Gastrocnemius medialis (tissue), 4 donors: ENCODE results near the gene CASP8. TPM values are rescaled to one million over a fixed set of nuclear protein-coding genes. Genes with fewer than 3 reads are reported as not detected.

ENCODE experiments used
- ATAC-seq, 2 donors: fragments of 150-250 bp; one replicate each; pipeline ENCODE4 v1.9.1; 2016
- DNase-seq, 2 donors: peaks; one replicate each; pipeline ENCODE4 v3.0.0-alpha.2; 2019
- H3K27ac ChIP-seq, 4 donors: fragments of 200-600 bp; sonication (generic); 1 replicate in 1 of 4; 2 replicates in 3 of 4; pipeline ENCODE4 v1.5.1; 2016 to 2018; ENCODE audit warnings: mild to moderate bottlenecking in 2 of 4, moderate library complexity in 1 of 4
- H3K27me3 ChIP-seq, 3 donors: fragments of 200-600 bp; sonication (generic) in 2 of 3; 1 replicate in 1 of 3; 2 replicates in 2 of 3; pipeline versions ENCODE4 v1.5.1 to v1.6.0; 2016 to 2019; ENCODE audit warnings: mild to moderate bottlenecking in 1 of 3, moderate library complexity in 1 of 3
- H3K36me3 ChIP-seq, 2 donors: fragments of 200-600 bp; sonication (generic) in 1 of 2; one replicate each; pipeline ENCODE4 v1.5.1; 2017 to 2018
- H3K4me1 ChIP-seq, 2 donors: fragments of 200-600 bp; sonication (generic) in 1 of 2; one replicate each; pipeline ENCODE4 v1.5.1; 2016 to 2017; ENCODE audit warnings: mild to moderate bottlenecking in 2 of 2
- H3K4me3 ChIP-seq, 4 donors: fragments of 200-600 bp; sonication (generic) in 3 of 4; 1 replicate in 1 of 4; 2 replicates in 3 of 4; pipeline ENCODE4 v1.5.1; 2016 to 2019; ENCODE audit warnings: mild to moderate bottlenecking in 2 of 4
- H3K9me3 ChIP-seq, 3 donors: fragments of 200-600 bp; sonication (generic) in 2 of 3; 1 replicate in 1 of 3; 2 replicates in 2 of 3; pipeline ENCODE4 v1.5.1; 2016 to 2019
- CTCF ChIP-seq, 5 experiments: fragments of 450-650 bp in 3 of 5; fragments of 200-600 bp in 2 of 5; sonication (generic) in 2 of 5; IDR thresholded peaks in 4 of 5; conservative IDR thresholded peaks in 1 of 5; 1 replicate in 4 of 5; 2 replicates in 1 of 5; pipeline ENCODE4 v1.5.1; 2016 to 2019; ENCODE audit warnings: antibody characterized with exemption in 5 of 5, mild to moderate bottlenecking in 3 of 5, moderate library complexity in 3 of 5
- POLR2A ChIP-seq, 2 donors: fragments of 450-650 bp; IDR thresholded peaks; one replicate each; pipeline ENCODE4 v1.6.1; 2017; ENCODE audit warnings: antibody characterized with exemption in 2 of 2, mild to moderate bottlenecking in 2 of 2, moderate library complexity in 2 of 2
- in situ Hi-C, 4 donors: fragments of 200-750 bp; cut with MboI; loops; one replicate each; pipeline versions ENCODE4 v1.15.0 to v1.8.0; 2017; ENCODE audit warnings: low sequenced_read_pairs in 4 of 4
- intact Hi-C: fragments of 100-400 bp; cut with DNase I; formaldehyde crosslinking; loops from one replicate; pipeline ENCODE4 v1.15.1; 2023; ENCODE audit warnings: low total_unique reads
- total RNA-seq, 4 donors: library from RNA; depleted of rRNA; stranded (reverse); fragments of >200 nt; gene quantifications; one replicate each; pipeline versions ENCODE4 v1.1.0 to v1.2.3, GENCODE V29; 2016

Gene CASP8
- total RNA-seq, 4 donors from 2014 or later, result 2.3 to 3.5 (median 2.9) TPM

DNA sequence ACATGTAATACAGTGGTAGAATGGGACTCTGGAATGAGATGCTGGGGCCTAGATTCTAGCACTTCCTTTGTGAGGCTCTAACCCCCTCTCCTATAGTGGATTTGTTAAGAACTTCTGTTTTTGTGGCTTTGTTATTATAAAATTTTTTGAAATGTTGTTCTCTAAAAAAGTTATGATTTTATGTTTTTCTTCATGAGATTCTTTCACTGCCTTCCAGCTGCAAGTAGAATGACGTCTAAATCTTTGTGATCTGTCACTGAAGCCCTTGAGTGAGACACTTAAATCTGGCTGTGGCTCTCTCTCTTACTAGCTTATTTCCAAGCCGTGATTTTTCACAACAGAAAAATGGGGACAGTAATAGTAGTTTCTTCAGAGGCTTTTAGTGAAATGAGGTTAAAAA, 1.6 kb downstream of the CASP8 start:
- Histone ChIP-seq H3K27me3 (no peaks in the 10 kb centered on the region), H3K36me3 (no peaks in the 10 kb centered on the region), H3K27ac (no peak overlapping the region), H3K4me3 (no peak overlapping the region), H3K9me3 (no peaks in the 10 kb centered on the region), H3K4me1 (peaks cover 7 to 15% of the 10 kb centered on the region in 2 donors)
- DNase-seq (no peak), ATAC-seq (no peak)
- TF ChIP-seq CTCF (IDR thresholded peaks at IDR 0.05 in 4 of 5, conservative IDR thresholded peaks at IDR 0.05 in 1 of 5) (no peak), POLR2A (IDR thresholded peaks at IDR 0.05) (no peak)
- in situ Hi-C loops (no loop called here), intact Hi-C loops (no loop called here)

DNA sequence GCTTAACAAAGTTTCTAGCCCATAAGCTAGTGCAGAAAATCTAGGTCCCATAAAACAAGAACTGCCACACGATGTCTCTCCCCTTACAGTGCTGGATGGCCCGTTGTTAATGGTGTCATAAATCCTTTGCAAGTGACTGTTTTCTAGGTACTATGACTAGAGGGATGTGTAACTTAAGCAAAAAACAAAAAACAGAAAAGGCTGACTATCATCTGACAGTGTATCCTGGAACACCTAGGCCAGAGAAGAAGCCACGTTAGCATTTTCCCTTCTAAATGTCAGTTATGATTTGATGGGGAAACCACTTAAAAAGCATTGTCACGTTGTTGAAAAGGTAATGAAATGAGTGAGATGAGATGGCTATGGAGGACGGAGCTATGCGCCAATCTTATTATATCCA, 2.4 kb downstream of the CASP8 start:
- H3K27ac ChIP-seq, result no peak overlapping the region
- intact Hi-C loops (no loop called here), in situ Hi-C loops (no loop called here)
- peaks cover 7 to 11% of the 10 kb centered on the region in 2 donors for H3K4me1 ChIP-seq
- no peak overlapping the region for H3K4me3 ChIP-seq
- TF ChIP-seq POLR2A (IDR thresholded peaks at IDR 0.05), result no peak
- no peak for TF ChIP-seq CTCF (IDR thresholded peaks at IDR 0.05 in 4 of 5, conservative IDR thresholded peaks at IDR 0.05 in 1 of 5)
- no peaks in the 10 kb centered on the region for H3K36me3 ChIP-seq
- DNase-seq, result no peak
- H3K27me3 ChIP-seq, result no peaks in the 10 kb centered on the region
- no peaks in the 10 kb centered on the region for H3K9me3 ChIP-seq
- no peak for ATAC-seq

- no peak overlapping the region for H3K4me3 ChIP-seq
- no peaks in the 10 kb centered on the region for H3K27me3 ChIP-seq
- no peak overlapping the region for H3K27ac ChIP-seq
- in situ Hi-C loops (no loop called here), intact Hi-C loops (no loop called here)
- no peak for ATAC-seq
- TF ChIP-seq POLR2A (IDR thresholded peaks at IDR 0.05), result no peak
- no peak for TF ChIP-seq CTCF (IDR thresholded peaks at IDR 0.05 in 4 of 5, conservative IDR thresholded peaks at IDR 0.05 in 1 of 5)
- no peaks in the 10 kb centered on the region for H3K9me3 ChIP-seq
- DNase-seq, result no peak
- H3K36me3 ChIP-seq, result no peaks in the 10 kb centered on the region
- H3K4me1 ChIP-seq, result peaks cover 3 to 8% of the 10 kb centered on the region in 2 donors
These were observed 3.4 kb downstream of the CASP8 start for GRCh38 chr2:201263779-201264178.

DNA sequence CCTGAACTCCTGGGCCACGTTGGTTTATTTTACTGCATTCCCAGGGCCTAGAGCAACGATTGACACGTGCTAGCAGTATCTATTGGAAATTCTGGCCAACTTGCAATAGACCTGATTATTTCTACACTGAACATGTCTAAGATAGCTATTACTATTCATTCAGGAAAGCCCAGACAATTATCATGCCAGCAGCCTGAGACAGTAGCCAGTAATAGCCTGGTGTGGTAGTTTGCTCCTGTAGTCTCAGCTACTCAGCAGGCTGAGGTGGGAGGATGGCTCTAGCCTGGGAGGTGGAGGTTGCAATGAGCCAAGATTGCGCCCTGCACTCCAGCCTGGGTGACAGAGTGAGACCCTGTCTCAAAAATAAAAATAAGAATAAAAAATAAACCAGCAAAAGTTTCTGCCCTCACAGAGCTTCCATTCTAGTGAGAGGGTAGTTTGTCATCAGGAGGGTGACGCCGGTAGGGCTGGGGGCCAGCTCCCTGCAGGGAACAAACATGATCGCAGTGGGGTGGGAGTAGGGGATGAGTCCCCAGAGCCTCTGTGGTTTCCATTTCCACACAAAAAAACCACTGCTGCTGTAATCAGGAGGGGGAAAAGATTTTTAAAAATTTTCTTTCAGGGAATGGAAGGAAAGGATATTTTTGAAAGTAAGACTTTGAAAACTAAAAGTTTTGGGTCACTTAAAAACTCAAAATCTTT, 4.3 kb downstream of the CASP8 start:
- in situ Hi-C loops, result no loop called here
- Histone ChIP-seq H3K4me3 (no peak overlapping the region), H3K9me3 (no peaks in the 10 kb centered on the region), H3K27me3 (no peaks in the 10 kb centered on the region), H3K4me1 (peaks cover under 1 to 3% of the 10 kb centered on the region in 2 donors), H3K27ac (no peak overlapping the region), H3K36me3 (no peaks in the 10 kb centered on the region)
- ATAC-seq, result no peak
- DNase-seq, result no peak
- intact Hi-C loops, result no loop called here
- TF ChIP-seq CTCF (IDR thresholded peaks at IDR 0.05 in 4 of 5, conservative IDR thresholded peaks at IDR 0.05 in 1 of 5) (no peak), POLR2A (IDR thresholded peaks at IDR 0.05) (no peak)

DNA sequence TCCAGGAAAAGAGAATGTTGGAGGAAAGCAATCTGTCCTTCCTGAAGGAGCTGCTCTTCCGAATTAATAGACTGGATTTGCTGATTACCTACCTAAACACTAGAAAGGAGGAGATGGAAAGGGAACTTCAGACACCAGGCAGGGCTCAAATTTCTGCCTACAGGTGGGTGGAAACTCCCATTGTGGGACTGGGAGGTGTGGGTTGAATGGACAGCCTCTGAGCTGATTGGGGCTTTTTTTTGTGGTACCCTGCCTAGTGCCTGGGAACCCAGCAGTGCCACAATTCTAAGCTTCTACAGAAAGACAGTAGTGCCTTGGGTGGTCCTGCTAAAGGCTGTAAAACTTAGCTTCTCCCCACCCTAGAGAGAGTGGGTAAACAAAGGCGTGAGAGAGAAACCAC, 6.3 kb downstream of the CASP8 start:
- no peaks in the 10 kb centered on the region for H3K27me3 ChIP-seq
- H3K4me1 ChIP-seq, result peaks cover 0 to under 1% of the 10 kb centered on the region in 2 donors
- H3K36me3 ChIP-seq, result no peaks in the 10 kb centered on the region
- H3K27ac ChIP-seq, result no peak overlapping the region
- in situ Hi-C loops, result no loop called here
- no peaks in the 10 kb centered on the region for H3K9me3 ChIP-seq
- no peak overlapping the region for H3K4me3 ChIP-seq
- no peak for TF ChIP-seq CTCF (IDR thresholded peaks at IDR 0.05 in 4 of 5, conservative IDR thresholded peaks at IDR 0.05 in 1 of 5)
- TF ChIP-seq POLR2A (IDR thresholded peaks at IDR 0.05), result no peak
- ATAC-seq (no peak), DNase-seq (no peak)
- intact Hi-C loops, result no loop called here
